Adrenal gland (tissue), 5 donors: ENCODE data around the gene CDON.

Experiments
- POLR2A ChIP-seq, 2 donors: fragments of 450-650 bp; IDR thresholded peaks; one replicate each; pipeline ENCODE4 v1.6.1; 2017; ENCODE audit warnings: antibody characterized with exemption in 2 of 2, mild to moderate bottlenecking in 2 of 2, moderate library complexity in 1 of 2
- TF ChIP-seq, protein P1 (sequence below), 6 experiments: fragments of 450-650 bp in 4 of 6; fragments of 200-600 bp in 2 of 6; sonication (generic) in 1 of 6; IDR thresholded peaks; 1 replicate in 5 of 6; 2 replicates in 1 of 6; pipeline versions ENCODE4 v1.5.1 to v1.8.0; 2016 to 2021; ENCODE audit warnings: antibody characterized with exemption in 6 of 6, mild to moderate bottlenecking in 2 of 6, moderate library complexity in 1 of 6
- donor health status: DM: no; HTN: no; CAD: no.

DNA sequence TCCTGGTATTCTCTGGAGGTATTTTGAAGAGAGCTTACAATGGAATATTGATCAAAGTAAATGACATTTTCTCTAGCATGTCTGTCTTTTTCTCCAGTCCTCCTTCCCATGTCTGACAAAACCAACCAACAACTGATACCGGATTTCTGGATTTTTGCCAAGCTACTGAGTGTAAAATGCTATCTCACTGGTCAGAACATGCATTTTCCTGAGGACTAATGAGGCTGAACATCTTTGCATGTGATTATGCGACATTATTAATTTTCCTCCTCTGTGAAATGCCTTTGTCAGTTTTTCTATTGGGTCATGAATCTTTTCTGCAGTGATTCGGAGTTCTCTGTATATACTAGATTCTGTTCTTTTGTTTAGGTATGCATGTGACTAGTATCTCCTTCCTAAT lies 51.4 kb downstream of the CDON start:
- TF ChIP-seq, protein P1, sequence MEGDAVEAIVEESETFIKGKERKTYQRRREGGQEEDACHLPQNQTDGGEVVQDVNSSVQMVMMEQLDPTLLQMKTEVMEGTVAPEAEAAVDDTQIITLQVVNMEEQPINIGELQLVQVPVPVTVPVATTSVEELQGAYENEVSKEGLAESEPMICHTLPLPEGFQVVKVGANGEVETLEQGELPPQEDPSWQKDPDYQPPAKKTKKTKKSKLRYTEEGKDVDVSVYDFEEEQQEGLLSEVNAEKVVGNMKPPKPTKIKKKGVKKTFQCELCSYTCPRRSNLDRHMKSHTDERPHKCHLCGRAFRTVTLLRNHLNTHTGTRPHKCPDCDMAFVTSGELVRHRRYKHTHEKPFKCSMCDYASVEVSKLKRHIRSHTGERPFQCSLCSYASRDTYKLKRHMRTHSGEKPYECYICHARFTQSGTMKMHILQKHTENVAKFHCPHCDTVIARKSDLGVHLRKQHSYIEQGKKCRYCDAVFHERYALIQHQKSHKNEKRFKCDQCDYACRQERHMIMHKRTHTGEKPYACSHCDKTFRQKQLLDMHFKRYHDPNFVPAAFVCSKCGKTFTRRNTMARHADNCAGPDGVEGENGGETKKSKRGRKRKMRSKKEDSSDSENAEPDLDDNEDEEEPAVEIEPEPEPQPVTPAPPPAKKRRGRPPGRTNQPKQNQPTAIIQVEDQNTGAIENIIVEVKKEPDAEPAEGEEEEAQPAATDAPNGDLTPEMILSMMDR (IDR thresholded peaks at IDR 0.05): no peak
- TF ChIP-seq POLR2A (IDR thresholded peaks at IDR 0.05): no peak
